Measurements from ENCODE around the gene ATP2A3. TPM values are rescaled to one million over a fixed set of nuclear protein-coding genes. Genes with fewer than 3 reads are reported as not detected.

ATP2A3 gene
- total RNA-seq, 1 experiment from 2014 or later: 8.2 TPM

DNA sequence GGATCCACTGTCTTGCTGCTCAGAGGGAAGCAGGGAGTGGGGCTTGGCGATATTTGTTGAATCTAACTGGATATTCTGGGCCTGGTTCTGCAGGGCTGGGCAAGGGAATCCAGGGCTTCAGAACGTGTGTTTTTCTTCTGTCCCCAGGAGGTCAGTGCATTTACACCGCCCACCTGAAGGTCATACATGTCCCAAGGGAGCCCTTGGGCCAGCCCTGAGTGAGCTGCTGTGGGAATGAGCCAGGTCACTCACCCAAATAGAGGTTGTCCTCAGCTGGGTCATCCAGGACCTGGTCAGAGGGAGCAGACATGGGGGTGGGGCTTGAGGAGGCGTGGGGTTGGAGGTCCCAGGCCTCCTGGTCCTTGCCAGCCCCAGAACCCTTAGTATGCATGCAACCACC lies 82.0 kb downstream of the ATP2A3 start:
- H3K36me3 Mint-ChIP-seq (ENCODE audit: insufficient read depth, unreplicated experiment): no peaks in the 10 kb centered on the region
- TF ChIP-seq, protein P1, sequence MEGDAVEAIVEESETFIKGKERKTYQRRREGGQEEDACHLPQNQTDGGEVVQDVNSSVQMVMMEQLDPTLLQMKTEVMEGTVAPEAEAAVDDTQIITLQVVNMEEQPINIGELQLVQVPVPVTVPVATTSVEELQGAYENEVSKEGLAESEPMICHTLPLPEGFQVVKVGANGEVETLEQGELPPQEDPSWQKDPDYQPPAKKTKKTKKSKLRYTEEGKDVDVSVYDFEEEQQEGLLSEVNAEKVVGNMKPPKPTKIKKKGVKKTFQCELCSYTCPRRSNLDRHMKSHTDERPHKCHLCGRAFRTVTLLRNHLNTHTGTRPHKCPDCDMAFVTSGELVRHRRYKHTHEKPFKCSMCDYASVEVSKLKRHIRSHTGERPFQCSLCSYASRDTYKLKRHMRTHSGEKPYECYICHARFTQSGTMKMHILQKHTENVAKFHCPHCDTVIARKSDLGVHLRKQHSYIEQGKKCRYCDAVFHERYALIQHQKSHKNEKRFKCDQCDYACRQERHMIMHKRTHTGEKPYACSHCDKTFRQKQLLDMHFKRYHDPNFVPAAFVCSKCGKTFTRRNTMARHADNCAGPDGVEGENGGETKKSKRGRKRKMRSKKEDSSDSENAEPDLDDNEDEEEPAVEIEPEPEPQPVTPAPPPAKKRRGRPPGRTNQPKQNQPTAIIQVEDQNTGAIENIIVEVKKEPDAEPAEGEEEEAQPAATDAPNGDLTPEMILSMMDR (IDR thresholded peaks at IDR 0.05; ENCODE audit: insufficient read depth in 1 of 2, low read depth in 1 of 2, low read length in 1 of 2, severe bottlenecking in 1 of 2, unreplicated experiment in 1 of 2): no peak
- no peaks in the 10 kb centered on the region for H3K36me3 ChIP-seq (ENCODE audit: control insufficient read depth, insufficient read depth, low read length)
- H3K4me3 ChIP-seq (ENCODE audit: low read depth, low read length): no peak overlapping the region
- POLR2A ChIA-PET: no interaction called here
- no peaks in the 10 kb centered on the region for H3K27me3 Mint-ChIP-seq (ENCODE audit: insufficient read depth, unreplicated experiment)
- BruUV-seq (replicated peaks): no TSS peak
- CTCF ChIA-PET: no interaction called here
- no peaks in the 10 kb centered on the region for H3K9me3 ChIP-seq
- no peak for DNase-seq
- no peaks in the 10 kb centered on the region for H3K4me1 Mint-ChIP-seq (ENCODE audit: low read depth, unreplicated experiment)
- no peak overlapping the region for H3K27ac Mint-ChIP-seq (ENCODE audit: unreplicated experiment)
- intact Hi-C loops (cut with micrococcal nuclease; ENCODE audit: unreplicated experiment): no loop called here
- no peaks in the 10 kb centered on the region for H3K27me3 ChIP-seq (replicated peaks; ENCODE audit: control insufficient read depth, insufficient read depth, low read length)
- no peak overlapping the region for H3K4me3 Mint-ChIP-seq (ENCODE audit: unreplicated experiment)
- no peaks in the 10 kb centered on the region for H3K4me1 ChIP-seq
- H3K9me3 Mint-ChIP-seq (ENCODE audit: unreplicated experiment): no peaks in the 10 kb centered on the region

DNA sequence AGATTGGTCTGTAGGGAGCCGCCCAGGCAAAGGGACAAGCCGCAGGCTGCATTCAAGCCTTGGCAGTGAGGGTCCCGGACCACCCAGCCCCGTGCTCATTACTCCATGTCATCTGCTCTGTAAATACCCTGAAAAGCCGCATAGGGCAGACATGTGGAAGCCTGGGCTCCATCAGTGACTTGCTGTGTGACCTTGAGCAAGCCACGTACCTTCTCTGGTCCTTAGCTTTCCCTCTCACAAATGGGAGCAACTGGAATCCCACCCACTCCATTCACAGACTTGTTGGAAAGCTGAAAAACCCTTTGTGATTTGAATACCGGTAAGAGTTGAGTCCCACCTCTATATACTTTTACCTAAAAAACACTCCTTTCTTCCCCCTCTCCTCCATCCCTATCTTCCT lies 83.3 kb downstream of the ATP2A3 start:
- no peak overlapping the region for H3K27ac Mint-ChIP-seq (ENCODE audit: unreplicated experiment)
- no TSS peak for BruUV-seq (replicated peaks)
- H3K4me1 ChIP-seq: no peaks in the 10 kb centered on the region
- no peaks in the 10 kb centered on the region for H3K4me1 Mint-ChIP-seq (ENCODE audit: low read depth, unreplicated experiment)
- no peaks in the 10 kb centered on the region for H3K36me3 Mint-ChIP-seq (ENCODE audit: insufficient read depth, unreplicated experiment)
- no peaks in the 10 kb centered on the region for H3K27me3 ChIP-seq (replicated peaks; ENCODE audit: control insufficient read depth, insufficient read depth, low read length)
- intact Hi-C loops (cut with micrococcal nuclease; ENCODE audit: unreplicated experiment): no loop called here
- CTCF ChIA-PET: no interaction called here
- H3K4me3 Mint-ChIP-seq (ENCODE audit: unreplicated experiment): no peak overlapping the region
- no peaks in the 10 kb centered on the region for H3K9me3 Mint-ChIP-seq (ENCODE audit: unreplicated experiment)
- no peak for DNase-seq
- POLR2A ChIA-PET: no interaction called here
- no peak overlapping the region for H3K4me3 ChIP-seq (ENCODE audit: low read depth, low read length)
- no peaks in the 10 kb centered on the region for H3K36me3 ChIP-seq (ENCODE audit: control insufficient read depth, insufficient read depth, low read length)
- TF ChIP-seq, protein P1 (IDR thresholded peaks at IDR 0.05; ENCODE audit: insufficient read depth in 1 of 2, low read depth in 1 of 2, low read length in 1 of 2, severe bottlenecking in 1 of 2, unreplicated experiment in 1 of 2): no peak
- no peaks in the 10 kb centered on the region for H3K9me3 ChIP-seq
- no peaks in the 10 kb centered on the region for H3K27me3 Mint-ChIP-seq (ENCODE audit: insufficient read depth, unreplicated experiment)

DNA sequence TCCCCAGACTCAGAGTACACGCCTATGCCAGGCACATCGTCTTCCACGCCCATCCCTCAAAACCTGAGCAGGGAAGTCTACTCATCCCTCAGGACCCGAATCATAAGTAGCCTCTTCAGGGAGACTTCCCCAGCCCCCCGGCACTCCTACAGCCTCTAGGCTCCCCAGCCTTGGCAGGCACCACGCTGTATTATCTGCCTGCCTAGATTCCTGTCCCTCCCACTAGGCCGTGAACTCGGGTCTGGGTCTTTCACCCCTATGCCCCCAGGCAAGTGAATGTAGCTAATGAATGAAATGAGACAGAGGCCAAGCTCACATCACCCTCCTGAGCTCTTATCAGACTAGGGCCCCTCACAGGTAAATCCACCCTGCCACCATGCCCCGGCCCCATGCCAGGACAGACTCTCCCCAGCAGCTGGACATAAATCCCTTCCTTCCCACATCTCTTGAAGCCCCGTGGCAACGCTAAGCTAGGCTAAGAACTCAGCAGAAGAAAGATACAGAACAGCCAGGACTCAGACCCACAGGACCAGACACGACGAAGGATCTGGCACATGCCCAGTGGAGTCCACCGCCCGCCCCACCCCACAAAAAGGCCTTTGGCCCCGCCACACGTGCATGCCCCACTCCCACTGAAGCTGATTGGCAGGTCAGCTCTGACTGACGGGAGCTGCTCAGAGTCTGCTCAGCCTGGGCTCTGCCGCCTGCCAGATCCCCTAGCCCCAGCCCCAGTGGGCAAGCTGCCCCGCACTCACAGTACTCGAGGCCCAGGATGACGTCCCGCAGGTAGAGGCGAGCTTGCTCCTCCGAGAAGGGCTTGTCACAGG lies 84.4 kb downstream of the ATP2A3 start:
- TF ChIP-seq, protein P1 (IDR thresholded peaks at IDR 0.05; ENCODE audit: insufficient read depth in 1 of 2, low read depth in 1 of 2, low read length in 1 of 2, severe bottlenecking in 1 of 2, unreplicated experiment in 1 of 2): no peak
- intact Hi-C loops (cut with micrococcal nuclease; ENCODE audit: unreplicated experiment): no loop called here

More for the DNA sequence above, 84.4 kb downstream of the ATP2A3 start:
- H3K27me3 Mint-ChIP-seq (ENCODE audit: insufficient read depth, unreplicated experiment): no peaks in the 10 kb centered on the region
- ChIA-PET CTCF (no interaction called here), POLR2A (no interaction called here)
- Histone ChIP-seq H3K4me1 (no peaks in the 10 kb centered on the region), H3K9me3 (no peaks in the 10 kb centered on the region), H3K27me3 (replicated peaks; ENCODE audit: control insufficient read depth, insufficient read depth, low read length) (no peaks in the 10 kb centered on the region), H3K4me3 (ENCODE audit: low read depth, low read length) (no peak overlapping the region), H3K36me3 (ENCODE audit: control insufficient read depth, insufficient read depth, low read length) (no peaks in the 10 kb centered on the region)
- H3K36me3 Mint-ChIP-seq (ENCODE audit: insufficient read depth, unreplicated experiment): no peaks in the 10 kb centered on the region
- H3K4me3 Mint-ChIP-seq (ENCODE audit: unreplicated experiment): no peak overlapping the region
- DNase-seq: no peak
- BruUV-seq (replicated peaks): no TSS peak
- no peaks in the 10 kb centered on the region for H3K4me1 Mint-ChIP-seq (ENCODE audit: low read depth, unreplicated experiment)
- H3K27ac Mint-ChIP-seq (ENCODE audit: unreplicated experiment): no peak overlapping the region
- H3K9me3 Mint-ChIP-seq (ENCODE audit: unreplicated experiment): no peaks in the 10 kb centered on the region

Data from Caco-2 (cell line).